Measurements from ENCODE around the gene OGFRL1. TPM values are rescaled to one million over a fixed set of nuclear protein-coding genes. Genes with fewer than 3 reads are reported as not detected.

Gene OGFRL1
- total and polyA plus RNA-seq, 9 of the 15 experiments (the other 6 are each of a cell fraction or from before 2014, with no cell fraction given), result 0.01 to 0.07 (median 0.03) TPM

DNA sequence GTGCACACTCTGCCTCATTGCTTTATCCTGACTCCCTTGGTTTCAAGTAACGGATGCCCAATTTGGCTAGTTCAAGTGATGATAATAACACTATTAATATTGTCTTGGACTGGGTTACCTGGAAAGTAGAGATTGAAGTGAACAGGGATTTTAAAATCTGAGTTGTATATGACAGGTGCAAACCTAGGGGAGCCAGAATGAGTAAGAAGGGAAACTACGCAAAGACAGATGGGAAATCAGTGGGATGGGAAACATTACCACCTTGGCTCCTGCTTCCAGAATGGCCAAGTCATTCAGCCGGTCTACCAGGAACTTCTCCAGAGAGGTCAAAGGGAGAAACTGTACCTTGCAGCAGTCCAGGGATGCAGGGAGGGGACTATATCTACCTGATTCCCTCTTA is 41.9 kb downstream of the OGFRL1 start:
- H4K20me1 ChIP-seq (replicated peaks; ENCODE audit: control insufficient read depth, insufficient read depth, low read length), result no peaks in the 10 kb centered on the region
- ChIA-PET POLR2A (no interaction called here), CTCF (ENCODE audit: low intra/inter-chr PET ratio) (no interaction called here)
- no peaks in the 10 kb centered on the region for H3K9me3 ChIP-seq (replicated peaks; ENCODE audit: control insufficient read depth, insufficient read depth, low read depth, low read length)
- H3K4me1 ChIP-seq (replicated peaks in 1 of 2; ENCODE audit: control insufficient read depth in 2 of 2, insufficient read depth in 2 of 2, low read length in 2 of 2), result no peaks in the 10 kb centered on the region
- no peaks in the 10 kb centered on the region for H3K36me3 ChIP-seq (ENCODE audit: control insufficient read depth, insufficient read depth, low read length)
- DNase-seq (ENCODE audit: extremely low read depth in 1 of 4, low spot score in 3 of 4), result no peak
- no peaks in the 10 kb centered on the region for H3K79me2 ChIP-seq (ENCODE audit: control insufficient read depth, insufficient read depth, low read length)
- in situ Hi-C loops (cut with MboI), result no loop called here
- H3K9ac ChIP-seq (ENCODE audit: insufficient read depth in 1 of 2, low read depth in 2 of 2, low read length in 2 of 2), result no peak overlapping the region
- H3K4me3 ChIP-seq, result no peak overlapping the region
- no peak for FAIRE-seq
- no peak overlapping the region for H3K27ac ChIP-seq (ENCODE audit: extremely low read depth, low read depth, low read length)
- intact Hi-C loops (cut with micrococcal nuclease), result no loop called here
- BruUV-seq (replicated peaks), result no TSS peak
- TF ChIP-seq ZNF431 (CRISPR knock-in tag; IDR thresholded peaks at IDR 0.05) (no peak), PTRF (tag; IDR thresholded peaks at IDR 0.05) (no peak), POU5F1 (IDR thresholded peaks at IDR 0.05; ENCODE audit: borderline replicate concordance, low read depth, low read length, partially characterized antibody) (no peak)
- 2% methylated on average over 3 of the region's 3 CpGs for WGBS (ENCODE audit: insufficient coverage, low coverage, missing lambda C conversion rate)
- no peaks in the 10 kb centered on the region for H3K9me1 ChIP-seq (ENCODE audit: control insufficient read depth, insufficient read depth, low read length)
- no peaks in the 10 kb centered on the region for H3K27me3 ChIP-seq (ENCODE audit: control insufficient read depth in 2 of 2, insufficient read depth in 2 of 2, low read length in 2 of 2)
- H2AFZ ChIP-seq (ENCODE audit: low read depth, low read length), result no peak overlapping the region
- H3K4me2 ChIP-seq (ENCODE audit: insufficient read depth, low read length), result no peak overlapping the region
- ATAC-seq, result no peak

DNA sequence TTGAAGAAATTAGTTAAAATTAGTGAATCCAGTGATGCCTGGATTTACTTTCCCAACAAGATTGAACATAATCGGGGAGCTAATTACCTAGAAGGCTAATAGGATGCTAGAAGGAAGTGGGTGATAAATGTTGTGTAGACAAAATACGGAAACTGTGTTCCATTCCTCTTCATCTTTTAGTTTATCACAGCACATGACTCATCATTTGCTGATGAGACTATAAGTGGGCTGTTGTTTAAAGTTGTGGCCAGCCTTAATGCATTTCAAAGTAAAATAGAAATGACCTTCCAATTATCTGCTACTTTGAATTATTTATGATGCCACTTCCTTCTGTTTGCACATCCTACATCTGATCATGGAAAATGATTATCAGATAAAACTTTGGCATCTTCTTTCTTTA is 43.4 kb downstream of the OGFRL1 start:
- Histone ChIP-seq H3K9me3 (replicated peaks; ENCODE audit: control insufficient read depth, insufficient read depth, low read depth, low read length) (no peaks in the 10 kb centered on the region), H3K9me1 (ENCODE audit: control insufficient read depth, insufficient read depth, low read length) (no peaks in the 10 kb centered on the region), H4K20me1 (replicated peaks; ENCODE audit: control insufficient read depth, insufficient read depth, low read length) (no peaks in the 10 kb centered on the region), H3K4me1 (replicated peaks in 1 of 2; ENCODE audit: control insufficient read depth in 2 of 2, insufficient read depth in 2 of 2, low read length in 2 of 2) (no peaks in the 10 kb centered on the region), H3K4me2 (ENCODE audit: insufficient read depth, low read length) (no peak overlapping the region), H3K27ac (ENCODE audit: extremely low read depth, low read depth, low read length) (no peak overlapping the region), H2AFZ (ENCODE audit: low read depth, low read length) (no peak overlapping the region), H3K27me3 (ENCODE audit: control insufficient read depth in 2 of 2, insufficient read depth in 2 of 2, low read length in 2 of 2) (no peaks in the 10 kb centered on the region), H3K79me2 (ENCODE audit: control insufficient read depth, insufficient read depth, low read length) (no peaks in the 10 kb centered on the region), H3K36me3 (ENCODE audit: control insufficient read depth, insufficient read depth, low read length) (no peaks in the 10 kb centered on the region), H3K4me3 (no peak overlapping the region), H3K9ac (ENCODE audit: insufficient read depth in 1 of 2, low read depth in 2 of 2, low read length in 2 of 2) (no peak overlapping the region)
- intact Hi-C loops (cut with micrococcal nuclease) (no loop called here), in situ Hi-C loops (cut with MboI) (no loop called here)
- ChIA-PET CTCF (ENCODE audit: low intra/inter-chr PET ratio) (no interaction called here), POLR2A (no interaction called here)
- no peak for FAIRE-seq
- 0% methylated on average over 2 of the region's 2 CpGs for WGBS (ENCODE audit: insufficient coverage, low coverage, missing lambda C conversion rate)
- no peak for DNase-seq (ENCODE audit: extremely low read depth in 1 of 4, low spot score in 3 of 4)
- no TSS peak for BruUV-seq (replicated peaks)
- ATAC-seq, result no peak
- TF ChIP-seq, protein P1, sequence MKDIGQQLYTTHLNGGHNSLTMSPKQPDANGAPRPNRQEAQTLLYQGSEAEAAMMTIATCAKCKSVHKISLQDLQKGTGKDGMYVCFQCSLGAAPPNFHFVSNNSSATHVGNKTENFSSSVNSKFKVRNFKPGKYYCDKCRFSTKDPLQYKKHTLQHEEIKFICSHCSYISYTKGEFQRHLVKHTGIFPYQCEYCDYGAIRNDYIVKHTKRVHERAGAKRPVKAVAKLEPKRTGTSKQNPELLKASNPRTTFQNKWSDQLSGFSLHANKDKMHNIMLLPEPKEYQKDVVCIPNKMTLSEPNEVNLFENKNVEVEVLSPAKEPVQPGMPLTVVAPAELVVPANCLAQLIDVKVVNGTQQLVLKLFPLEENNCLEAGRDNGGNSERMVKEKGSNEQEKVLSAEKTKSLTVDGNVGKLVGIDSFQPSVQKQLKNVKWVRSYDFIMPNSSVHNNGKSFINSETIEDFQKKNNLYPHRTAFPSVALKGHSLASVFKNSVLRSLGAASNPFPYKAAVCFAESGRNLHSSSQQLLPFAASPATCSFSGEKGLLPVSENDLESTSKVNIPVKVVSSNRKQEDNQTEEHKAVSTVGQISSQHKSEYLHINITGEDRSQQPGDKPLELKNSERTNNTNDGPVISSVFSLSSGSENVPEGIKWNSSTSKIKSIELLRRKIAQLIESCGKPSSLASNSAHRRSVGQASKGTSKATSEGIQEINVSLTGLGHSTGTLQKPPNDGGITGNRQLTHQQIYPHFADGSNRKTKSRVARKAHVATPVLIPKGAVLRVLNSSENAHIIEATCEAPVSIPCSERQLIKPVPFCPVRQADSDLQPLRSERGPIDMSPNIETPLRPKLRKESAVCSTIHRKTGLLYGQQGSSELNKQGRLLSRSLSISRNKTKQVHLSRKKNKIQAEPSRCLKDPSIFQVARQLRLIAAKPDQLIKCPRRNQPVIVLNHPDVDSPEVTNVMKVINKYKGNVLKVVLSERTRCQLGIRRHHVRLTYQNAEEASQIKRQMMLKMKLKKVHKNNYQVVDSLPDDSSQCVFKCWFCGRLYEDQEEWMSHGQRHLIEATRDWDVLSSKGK (CRISPR knock-in tag; IDR thresholded peaks at IDR 0.05), result no peak
- TF ChIP-seq COPS2 (conservative IDR thresholded peaks at IDR 0.05), result no peak
- no peak for TF ChIP-seq ZNF24 (IDR thresholded peaks at IDR 0.05)
